Caco-2 (cell line): ENCODE measurements around the gene RASIP1. TPM values are rescaled to one million over a fixed set of nuclear protein-coding genes. Genes with fewer than 3 reads are reported as not detected.

ENCODE experiments used
- BruUV-seq: library from RNA; stranded (reverse); fragments of 400-500 nt; replicated peaks from 2 replicates; lab custom pipeline; 2021; lab: Mats Ljungman, UMichigan
- CTCF ChIA-PET: fragments of 300-600 bp; sonication (Branson Sonifier 250); formaldehyde crosslinking; loops from one replicate; lab custom pipeline; 2022; ENCODE audit warnings: antibody characterized with exemption; lab: Charles Lee
- POLR2A ChIA-PET: fragments of 300-600 bp; sonication (Branson Sonifier 250); formaldehyde crosslinking; loops from one replicate; lab custom pipeline; 2022; ENCODE audit warnings: antibody characterized with exemption; lab: Charles Lee
- DNase-seq, 2 experiments: peaks; one replicate each; pipeline versions ENCODE4 v3.0.0 to v3.0.0-alpha.2; 2020 to 2022
- H3K27me3 ChIP-seq: replicated peaks from 2 replicates; pipeline ENCODE4 v1.6.0; 2011; ENCODE audit warnings: low read length; ENCODE audit not compliant: control insufficient read depth, insufficient read depth
- H3K36me3 ChIP-seq: 2 replicates; pipeline ENCODE4 v1.5.1; 2011; ENCODE audit warnings: low read length; ENCODE audit not compliant: control insufficient read depth, insufficient read depth
- H3K4me1 ChIP-seq: fragments of 250-450 bp; sonication (Bioruptor Pico); 2 replicates; pipeline ENCODE4 v1.5.1; 2020; ENCODE audit warnings: mild to moderate bottlenecking
- H3K4me3 ChIP-seq: 2 replicates; pipeline ENCODE4 v1.5.1; 2011; ENCODE audit warnings: low read depth, mild to moderate bottlenecking, control low read depth, low read length
- H3K9me3 ChIP-seq: fragments of 250-450 bp; sonication (Bioruptor Pico); 2 replicates; pipeline ENCODE4 v1.5.1; 2020; ENCODE audit warnings: mild to moderate bottlenecking, moderate library complexity
- H3K27ac Mint-ChIP-seq: one replicate; pipeline ENCODE4 v1.8.0; 2022; ENCODE audit warnings: mixed read lengths; ENCODE audit not compliant: unreplicated experiment
- H3K27me3 Mint-ChIP-seq: one replicate; pipeline ENCODE4 v1.8.0; 2022; ENCODE audit warnings: mixed read lengths; ENCODE audit not compliant: insufficient read depth, unreplicated experiment
- H3K36me3 Mint-ChIP-seq: one replicate; pipeline ENCODE4 v1.8.0; 2022; ENCODE audit warnings: mild to moderate bottlenecking, mixed read lengths; ENCODE audit not compliant: insufficient read depth, unreplicated experiment
- H3K4me1 Mint-ChIP-seq: one replicate; pipeline ENCODE4 v1.8.0; 2022; ENCODE audit warnings: low read depth, mixed read lengths; ENCODE audit not compliant: unreplicated experiment
- H3K4me3 Mint-ChIP-seq: one replicate; pipeline ENCODE4 v1.8.0; 2022; ENCODE audit warnings: mild to moderate bottlenecking, moderate library complexity, mixed read lengths; ENCODE audit not compliant: unreplicated experiment
- H3K9me3 Mint-ChIP-seq: one replicate; pipeline ENCODE4 v1.8.0; 2022; ENCODE audit warnings: mixed read lengths; ENCODE audit not compliant: unreplicated experiment
- intact Hi-C: fragments of 100-400 bp; cut with micrococcal nuclease; formaldehyde crosslinking; loops from one replicate; pipeline ENCODE4 v1.10.0; 2022; ENCODE audit not compliant: unreplicated experiment
- total RNA-seq: library from RNA; stranded (reverse); gene quantifications from 2 replicates; pipeline ENCODE4 v1.2.3, GENCODE V29; 2022
- TF ChIP-seq, protein P1 (sequence below), 2 experiments: fragments of 200-600 bp in 1 of 2; IDR thresholded peaks; 1 replicate in 1 of 2; 2 replicates in 1 of 2; pipeline versions ENCODE4 v1.5.1 to v1.8.0; 2011 to 2022; ENCODE audit warnings: antibody characterized with exemption in 1 of 2, control low read depth in 1 of 2, inconsistent platforms in 1 of 2, low read depth in 1 of 2, low read length in 1 of 2, mild to moderate bottlenecking in 1 of 2, moderate library complexity in 1 of 2; ENCODE audit not compliant: insufficient read depth in 1 of 2, severe bottlenecking in 1 of 2, unreplicated experiment in 1 of 2

Gene RASIP1
- total RNA-seq, 1 experiment from 2014 or later, result 5.9 TPM

DNA sequence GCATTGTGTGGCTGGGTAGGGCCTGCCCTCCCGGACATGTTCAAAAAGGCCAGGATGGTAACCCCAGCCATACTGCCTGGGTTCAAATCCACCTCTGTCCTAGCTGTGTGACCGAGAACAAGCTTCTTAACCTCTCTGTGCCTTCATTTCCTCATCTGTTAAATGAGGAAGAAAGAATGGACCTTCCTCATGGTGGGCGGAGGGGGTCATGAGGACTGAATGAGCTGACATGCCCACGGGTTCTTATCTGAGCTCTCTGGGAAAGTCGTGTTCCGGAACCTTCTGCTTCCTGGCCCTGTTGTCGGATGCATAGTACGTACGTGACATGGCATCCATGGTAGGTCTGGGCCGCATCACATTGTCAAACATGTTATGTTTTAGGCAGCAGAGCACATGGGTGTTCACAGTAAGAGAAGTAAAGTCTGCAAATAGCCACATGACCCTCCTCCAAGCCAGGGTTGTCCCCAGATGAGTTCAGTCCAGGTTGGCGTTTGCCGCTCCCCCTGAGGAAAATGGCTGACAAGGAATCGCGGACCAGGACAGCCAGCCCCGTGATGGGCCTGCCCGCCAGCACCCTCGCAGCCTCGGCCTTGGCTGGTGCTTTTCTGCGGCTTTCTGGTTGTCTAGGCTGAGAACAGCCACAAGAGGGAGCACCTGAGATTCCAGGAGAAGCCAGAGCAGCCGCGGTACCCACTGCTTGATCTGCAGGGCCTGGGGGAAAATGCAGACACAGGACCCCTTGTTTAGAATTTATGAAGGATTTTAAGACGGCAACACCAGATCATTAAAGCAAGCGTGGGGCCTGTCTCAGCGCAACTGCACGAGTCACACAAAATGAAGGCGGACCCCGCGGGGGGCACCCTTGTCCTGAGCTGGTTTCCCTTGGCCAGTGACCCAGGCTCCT, 65.2 kb downstream of the RASIP1 start:
- peak overlapping the region; percentile 46 for H3K27ac Mint-ChIP-seq
- peak; percentile 88 to 90 for DNase-seq
- TF ChIP-seq, protein P1, sequence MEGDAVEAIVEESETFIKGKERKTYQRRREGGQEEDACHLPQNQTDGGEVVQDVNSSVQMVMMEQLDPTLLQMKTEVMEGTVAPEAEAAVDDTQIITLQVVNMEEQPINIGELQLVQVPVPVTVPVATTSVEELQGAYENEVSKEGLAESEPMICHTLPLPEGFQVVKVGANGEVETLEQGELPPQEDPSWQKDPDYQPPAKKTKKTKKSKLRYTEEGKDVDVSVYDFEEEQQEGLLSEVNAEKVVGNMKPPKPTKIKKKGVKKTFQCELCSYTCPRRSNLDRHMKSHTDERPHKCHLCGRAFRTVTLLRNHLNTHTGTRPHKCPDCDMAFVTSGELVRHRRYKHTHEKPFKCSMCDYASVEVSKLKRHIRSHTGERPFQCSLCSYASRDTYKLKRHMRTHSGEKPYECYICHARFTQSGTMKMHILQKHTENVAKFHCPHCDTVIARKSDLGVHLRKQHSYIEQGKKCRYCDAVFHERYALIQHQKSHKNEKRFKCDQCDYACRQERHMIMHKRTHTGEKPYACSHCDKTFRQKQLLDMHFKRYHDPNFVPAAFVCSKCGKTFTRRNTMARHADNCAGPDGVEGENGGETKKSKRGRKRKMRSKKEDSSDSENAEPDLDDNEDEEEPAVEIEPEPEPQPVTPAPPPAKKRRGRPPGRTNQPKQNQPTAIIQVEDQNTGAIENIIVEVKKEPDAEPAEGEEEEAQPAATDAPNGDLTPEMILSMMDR (IDR thresholded peaks at IDR 0.05; ENCODE audit: insufficient read depth in 1 of 2, low read depth in 1 of 2, low read length in 1 of 2, severe bottlenecking in 1 of 2, unreplicated experiment in 1 of 2), result peak; percentile 88 to 95
- intact Hi-C loops, result loop anchor here (1.0 to 5.0 kb wide), 3 partner anchors 21 to 63 kb away; no protein-coding TSS in a partner anchor
- H3K4me3 ChIP-seq, result no peak overlapping the region
- BruUV-seq, result no TSS peak
- H3K36me3 Mint-ChIP-seq, result no peaks in the 10 kb centered on the region
- ChIA-PET POLR2A (interaction anchor here (0.8 kb wide), 1 partner anchor 64 kb away, joined by 5 read pairs; no protein-coding TSS in a partner anchor), CTCF (interaction anchor here (0.6 to 2.6 kb wide), 11 partner anchors 12 to 284 kb away, joined by 3 to 31 read pairs (median 5); partner anchors contain the start of genes CA11 and FUT2)
- H3K36me3 ChIP-seq, result no peaks in the 10 kb centered on the region
- no peak overlapping the region for H3K4me3 Mint-ChIP-seq
- H3K27me3 ChIP-seq, result no peaks in the 10 kb centered on the region
- peaks cover 13% of the 10 kb centered on the region for H3K4me1 Mint-ChIP-seq
- H3K27me3 Mint-ChIP-seq, result no peaks in the 10 kb centered on the region
- H3K9me3 ChIP-seq, result no peaks in the 10 kb centered on the region
- H3K9me3 Mint-ChIP-seq, result peaks cover 2% of the 10 kb centered on the region
- peaks cover 6% of the 10 kb centered on the region for H3K4me1 ChIP-seq

DNA sequence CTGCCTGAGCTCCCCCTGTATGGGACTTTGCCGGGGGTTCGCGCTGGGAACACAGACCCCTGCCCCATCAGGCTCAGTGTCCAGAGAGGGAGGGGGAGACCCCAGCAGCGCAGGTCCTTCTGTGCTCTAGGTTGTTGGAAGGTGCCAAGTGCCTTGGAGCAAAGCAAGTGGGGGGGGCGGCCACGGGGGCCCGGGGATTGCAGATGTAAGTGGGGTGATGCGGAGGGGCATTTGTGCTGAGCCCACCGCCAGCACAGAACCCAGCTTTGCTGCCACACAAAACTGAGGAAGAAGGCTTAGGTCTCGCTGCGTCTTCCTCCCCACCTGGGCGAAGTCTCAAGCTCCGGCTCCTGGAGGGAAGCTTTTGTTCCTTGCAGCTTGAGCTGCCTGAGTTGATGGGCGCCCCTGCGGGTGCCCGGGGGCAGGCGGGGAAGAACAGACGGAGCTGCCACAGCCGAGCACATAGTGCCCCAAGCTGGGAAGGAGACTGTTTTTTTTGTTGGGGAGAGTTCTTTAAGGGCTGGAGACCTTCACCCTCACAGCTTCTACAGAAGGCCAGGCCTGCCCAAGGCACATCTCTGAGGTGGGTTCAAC, 66.1 kb downstream of the RASIP1 start:
- Mint-ChIP-seq H3K36me3 (no peaks in the 10 kb centered on the region), H3K9me3 (peaks cover 10% of the 10 kb centered on the region), H3K4me1 (peaks cover 13% of the 10 kb centered on the region), H3K27ac (no peak overlapping the region), H3K4me3 (no peak overlapping the region), H3K27me3 (no peaks in the 10 kb centered on the region)
- Histone ChIP-seq H3K27me3 (no peaks in the 10 kb centered on the region), H3K4me3 (no peak overlapping the region), H3K4me1 (peaks cover 6% of the 10 kb centered on the region), H3K36me3 (no peaks in the 10 kb centered on the region), H3K9me3 (no peaks in the 10 kb centered on the region)
- ChIA-PET POLR2A (no interaction called here), CTCF (interaction anchor here (0.6 to 2.6 kb wide), 8 partner anchors 13 to 589 kb away, joined by 3 to 31 read pairs (median 7); partner anchors contain the start of genes CA11 and FUT2)
- no peak for DNase-seq
- no TSS peak for BruUV-seq
- TF ChIP-seq, protein P1 (IDR thresholded peaks at IDR 0.05; ENCODE audit: insufficient read depth in 1 of 2, low read depth in 1 of 2, low read length in 1 of 2, severe bottlenecking in 1 of 2, unreplicated experiment in 1 of 2), result no peak
- intact Hi-C loops, result no loop called here

DNA sequence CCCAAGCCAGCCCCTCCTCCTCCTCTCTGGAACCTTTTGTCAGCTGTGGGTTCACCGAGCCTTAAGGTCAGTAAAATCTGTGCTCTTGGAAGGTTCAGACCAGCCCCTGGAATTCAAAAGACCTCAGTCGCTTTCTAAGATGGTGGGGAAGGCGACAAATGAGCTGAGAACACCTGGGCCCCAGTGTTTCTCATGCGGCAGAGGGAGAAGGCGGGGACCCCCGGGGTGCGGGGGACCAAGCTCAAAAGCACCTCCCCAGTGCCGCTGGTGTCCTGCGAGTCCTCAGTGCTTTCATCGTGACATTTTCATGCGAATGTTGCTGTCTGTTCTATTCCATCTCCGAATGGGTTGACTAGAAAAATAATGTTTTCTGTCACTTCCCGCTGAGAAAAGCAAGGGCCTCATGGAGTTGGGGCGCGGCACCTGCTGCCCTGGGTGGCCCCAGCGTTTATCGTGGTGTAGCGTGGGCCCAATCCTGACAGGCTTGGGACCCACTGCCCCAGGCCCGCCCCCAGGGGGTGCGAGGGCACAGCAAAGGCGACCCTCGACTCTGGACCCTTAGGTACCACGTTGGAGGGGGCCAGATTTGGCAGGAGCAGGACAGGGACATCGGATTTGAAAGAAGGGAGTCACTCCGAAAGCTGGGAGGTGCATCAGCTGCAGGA, 66.8 kb downstream of the RASIP1 start:
- no peaks in the 10 kb centered on the region for H3K36me3 Mint-ChIP-seq
- Histone ChIP-seq H3K9me3 (no peaks in the 10 kb centered on the region), H3K4me1 (peaks cover 6% of the 10 kb centered on the region), H3K4me3 (no peak overlapping the region), H3K36me3 (no peaks in the 10 kb centered on the region), H3K27me3 (no peaks in the 10 kb centered on the region)
- BruUV-seq, result no TSS peak
- H3K27ac Mint-ChIP-seq, result no peak overlapping the region
- H3K27me3 Mint-ChIP-seq, result no peaks in the 10 kb centered on the region
- ChIA-PET POLR2A (no interaction called here), CTCF (interaction anchor here (0.6 to 2.6 kb wide), 3 partner anchors 22 to 271 kb away, joined by 3 to 31 read pairs (median 12); partner anchors contain the start of gene FUT2)
- intact Hi-C loops, result no loop called here
- H3K9me3 Mint-ChIP-seq, result peaks cover 11% of the 10 kb centered on the region
- no peak overlapping the region for H3K4me3 Mint-ChIP-seq
- H3K4me1 Mint-ChIP-seq, result peaks cover 13% of the 10 kb centered on the region
- TF ChIP-seq, protein P1 (IDR thresholded peaks at IDR 0.05; ENCODE audit: insufficient read depth in 1 of 2, low read depth in 1 of 2, low read length in 1 of 2, severe bottlenecking in 1 of 2, unreplicated experiment in 1 of 2), result no peak
- no peak for DNase-seq
